Transverse colon (tissue), 4 donors: ENCODE results near the gene KCNJ1.

Experiments used
- CTCF ChIP-seq, 5 experiments: fragments of 200-600 bp in 3 of 5; fragments of 450-650 bp in 2 of 5; sonication (generic) in 3 of 5; IDR thresholded peaks; 1 replicate in 2 of 5; 2 replicates in 3 of 5; pipeline ENCODE4 v1.5.1; 2016 to 2017; ENCODE audit warnings: antibody characterized with exemption in 5 of 5, inconsistent platforms in 3 of 5, mild to moderate bottlenecking in 2 of 5, moderate library complexity in 1 of 5
- POLR2A ChIP-seq: fragments of 450-650 bp; IDR thresholded peaks from one replicate; pipeline ENCODE4 v1.6.1; 2016; ENCODE audit warnings: antibody characterized with exemption, mild to moderate bottlenecking, moderate library complexity
- POLR2AphosphoS5 ChIP-seq, 3 donors: sonication (generic); formaldehyde crosslinking; IDR thresholded peaks; one replicate each; pipeline ENCODE4 v1.6.1; 2016; ENCODE audit warnings: antibody characterized with exemption in 3 of 3

GRCh38 chr11:128911701-128912100, 44.6 kb upstream of the KCNJ1 start:
- no peak for TF ChIP-seq POLR2AphosphoS5 (IDR thresholded peaks at IDR 0.05)
- no peak for TF ChIP-seq CTCF (IDR thresholded peaks at IDR 0.05)
- TF ChIP-seq POLR2A, result no peak
